ENCODE measurements around the gene PHF14.
A peak's percentile ranks its signal among the peaks of the same experiment; 100 is the strongest.

PHF14 gene

DNA sequence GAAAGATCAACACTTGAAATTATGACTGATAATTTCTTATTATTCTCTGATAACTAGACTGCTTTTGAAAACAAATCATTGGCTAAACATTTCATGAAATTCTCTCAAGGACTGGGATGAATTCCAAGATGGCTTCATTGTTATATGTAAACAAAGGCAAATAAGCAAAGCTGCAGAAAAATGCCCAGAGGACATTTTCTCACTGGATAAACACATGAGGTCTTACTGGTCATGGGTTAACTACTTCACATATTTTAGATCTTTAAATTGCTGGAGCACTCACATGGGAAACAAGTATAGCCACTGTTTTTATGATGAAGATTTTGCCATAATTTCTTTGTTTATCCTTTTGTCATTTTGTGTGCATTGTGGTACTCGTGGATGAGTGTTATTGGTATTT lies 239.1 kb downstream of the PHF14 start:
- peak; percentile 77 for DNase-seq

DNA sequence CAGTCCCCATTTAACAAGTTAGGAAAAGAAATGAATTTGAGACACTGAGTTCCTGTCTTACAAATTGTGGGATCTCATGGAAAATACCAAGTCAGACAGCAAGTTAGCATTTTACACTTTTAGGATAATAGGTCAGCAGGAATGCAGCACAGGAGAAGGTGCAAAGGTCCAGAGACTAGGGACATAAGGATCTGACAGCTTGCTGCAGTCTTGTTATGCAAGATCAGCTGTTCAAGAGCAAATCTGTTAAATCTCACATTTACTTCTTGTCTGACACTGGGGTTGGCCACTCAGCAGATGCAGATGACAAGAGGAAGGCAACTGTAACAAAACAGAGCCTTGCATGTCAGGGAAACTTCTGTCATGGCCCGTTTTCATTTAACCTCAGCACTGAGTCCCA lies 239.6 kb downstream of the PHF14 start:
- no peak for DNase-seq

DNA sequence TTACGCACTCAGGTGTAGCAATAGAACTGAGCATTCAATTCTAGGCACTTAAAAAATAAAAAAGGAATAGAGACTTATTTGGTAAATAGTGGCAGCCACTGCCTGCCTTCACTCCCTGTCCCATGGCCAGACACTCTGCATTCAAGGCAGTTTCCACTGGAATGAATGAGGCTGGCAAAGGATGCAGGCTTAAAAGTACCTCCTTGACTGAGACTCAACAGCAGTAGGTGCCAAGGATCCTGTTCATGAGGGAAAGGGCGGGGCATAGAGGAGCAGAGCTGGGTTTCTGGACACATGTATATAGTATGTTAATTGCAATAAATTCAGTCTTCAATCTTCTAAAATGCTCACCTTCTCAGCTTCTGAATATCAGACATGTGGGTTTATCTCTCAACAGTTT lies 242.6 kb downstream of the PHF14 start:
- DNase-seq: no peak

DNA sequence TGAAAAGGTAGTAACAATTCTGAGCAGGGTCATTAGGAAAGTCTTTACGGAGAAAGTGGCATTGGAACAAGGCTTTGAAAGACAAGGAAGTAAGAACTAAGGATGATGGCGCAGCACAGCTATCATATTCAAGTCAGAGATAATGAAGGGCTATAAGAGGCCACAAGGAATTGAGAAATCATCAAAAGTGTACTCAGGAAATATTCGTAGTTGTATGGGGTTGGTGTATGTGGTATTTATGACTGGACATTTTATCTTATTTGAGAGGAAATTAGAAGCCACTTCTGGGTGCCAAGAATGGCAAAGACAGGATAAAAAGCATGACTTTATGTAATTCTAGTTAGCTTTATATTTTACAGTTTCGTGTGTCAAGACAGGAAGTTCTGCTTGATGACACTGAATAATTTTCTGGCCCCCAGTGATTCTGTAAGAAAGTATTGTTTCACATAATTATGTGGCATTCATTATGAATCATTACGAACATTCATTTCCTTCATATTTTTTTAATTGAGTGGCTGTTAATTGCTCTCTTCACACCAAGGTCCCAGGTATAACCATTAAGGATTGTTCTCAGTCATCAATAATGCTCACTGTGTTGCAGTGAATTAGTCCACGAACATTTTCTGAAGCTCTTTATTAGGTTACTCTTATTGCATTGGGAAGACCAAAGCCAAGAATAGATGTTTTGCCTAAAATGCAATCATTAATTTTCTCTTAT lies 244.3 kb downstream of the PHF14 start:
- no peak for DNase-seq

Measured in COR-L47 (cell line).